K562 (cell line): Measurements from ENCODE around the gene HAAO. TPM values are rescaled to one million over a fixed set of nuclear protein-coding genes. Genes with fewer than 3 reads are reported as not detected.

ENCODE experiments used
- ATAC-seq: fragments of 200-7000 bp; cut with Tn5 transposase; 3 replicates; pipeline ENCODE4 v1.9.1; 2020; ENCODE audit warnings: moderate library complexity
- BruUV-seq: library from RNA; stranded (reverse); fragments of 400-500 nt; replicated peaks from 2 replicates; lab custom pipeline; 2021; lab: Mats Ljungman, UMichigan
- CTCF ChIA-PET: fragments of 300-600 bp; formaldehyde crosslinking; extraction: SDS; loops from one replicate; lab custom pipeline; 2021; ENCODE audit warnings: low intra/inter-chr PET ratio; lab: Yijun Ruan, JAX
- POLR2A ChIA-PET: fragments of 300-600, 350-650 bp; sonication (Branson Sonifier 250); formaldehyde crosslinking; extraction: SDS; loops from one replicate; lab custom pipeline; 2021; ENCODE audit warnings: antibody characterized with exemption, inconsistent platforms; lab: Yijun Ruan, JAX
- DNase-seq, 4 experiments: peaks; one replicate each; pipeline versions ENCODE4 v3.0.0 to v3.0.0-alpha.2; 2011 to 2018; ENCODE audit warnings: low spot score in 3 of 4, mixed read lengths in 3 of 4; ENCODE audit errors: extremely low read depth in 1 of 4
- FAIRE-seq: peaks from 2 replicates; lab custom pipeline; 2011; peaks lifted over from hg19 to GRCh38; lab: Jason Lieb, UNC
- H2AFZ ChIP-seq: 2 replicates; pipeline ENCODE4 v1.6.0; 2011; ENCODE audit warnings: low read depth, low read length, control low read depth, inconsistent platforms
- H3K27ac ChIP-seq: fragments of 200-600 bp; 3 replicates; pipeline ENCODE4 v1.8.0; 2011; ENCODE audit warnings: low read depth, mild to moderate bottlenecking, control low read depth, inconsistent platforms, low read length, moderate library complexity, mixed read lengths; ENCODE audit errors: extremely low read depth
- H3K27me3 ChIP-seq, 2 experiments: fragments of 300-600 bp in 1 of 2; 2 replicates in 1 of 2; 3 replicates in 1 of 2; pipeline versions ENCODE4 v1.6.0 to v1.8.0; 2011; ENCODE audit warnings: inconsistent platforms in 2 of 2, low read length in 2 of 2, mild to moderate bottlenecking in 1 of 2, mixed read lengths in 1 of 2, moderate library complexity in 1 of 2; ENCODE audit not compliant: control insufficient read depth in 2 of 2, insufficient read depth in 2 of 2
- H3K36me3 ChIP-seq: fragments of 300-600 bp; 3 replicates; pipeline ENCODE4 v1.8.0; 2011; ENCODE audit warnings: mild to moderate bottlenecking, low read length, inconsistent platforms; ENCODE audit not compliant: control insufficient read depth, insufficient read depth
- H3K4me1 ChIP-seq, 2 experiments: fragments of 200-600 bp in 1 of 2; replicated peaks in 1 of 2; 2 replicates in 1 of 2; 3 replicates in 1 of 2; pipeline versions ENCODE4 v1.5.1 to v1.8.0; 2011; ENCODE audit warnings: inconsistent platforms in 2 of 2, low read length in 2 of 2, mild to moderate bottlenecking in 1 of 2, mixed read lengths in 1 of 2, moderate library complexity in 1 of 2; ENCODE audit not compliant: control insufficient read depth in 2 of 2, insufficient read depth in 2 of 2
- H3K4me2 ChIP-seq: 2 replicates; pipeline ENCODE4 v1.6.1; 2011; ENCODE audit warnings: low read length, control low read depth, inconsistent platforms, mixed read lengths; ENCODE audit not compliant: insufficient read depth
- H3K4me3 ChIP-seq: fragments of 200-600 bp; sonication (generic), shearing (Covaris generic); 2 replicates; pipeline ENCODE4 v1.5.1; 2016; ENCODE audit warnings: control low read depth, inconsistent platforms
- H3K79me2 ChIP-seq: fragments of 200-600 bp; 3 replicates; pipeline ENCODE4 v1.8.0; 2011; ENCODE audit warnings: low read length, inconsistent platforms; ENCODE audit not compliant: control insufficient read depth, insufficient read depth
- H3K9ac ChIP-seq, 2 experiments: 2 replicates each; pipeline versions ENCODE4 v1.6.0 to v1.6.1; 2011; ENCODE audit warnings: low read depth in 2 of 2, low read length in 2 of 2, control low read depth in 1 of 2, inconsistent platforms in 1 of 2, mild to moderate bottlenecking in 1 of 2, mixed read lengths in 1 of 2; ENCODE audit not compliant: insufficient read depth in 1 of 2
- H3K9me1 ChIP-seq: one replicate; pipeline ENCODE4 v1.6.0; 2011; ENCODE audit warnings: inconsistent platforms, mild to moderate bottlenecking, low read length, moderate library complexity; ENCODE audit not compliant: control insufficient read depth, insufficient read depth
- H3K9me3 ChIP-seq: replicated peaks from 2 replicates; pipeline ENCODE4 v1.5.1; 2011; ENCODE audit warnings: low read depth, low read length, inconsistent platforms; ENCODE audit not compliant: control insufficient read depth, insufficient read depth
- H4K20me1 ChIP-seq: replicated peaks from 2 replicates; pipeline ENCODE4 v1.6.1; 2011; ENCODE audit warnings: low read length, inconsistent platforms, mixed read lengths; ENCODE audit not compliant: control insufficient read depth, insufficient read depth
- ERF ChIP-seq: fragments of 450-650 bp; formaldehyde crosslinking; IDR thresholded peaks from 2 replicates; pipeline ENCODE4 v1.4.0; 2020; ENCODE audit warnings: mild to moderate bottlenecking, mixed read lengths
- GABPB1 ChIP-seq: sonication (generic); formaldehyde crosslinking; IDR thresholded peaks from 2 replicates; pipeline ENCODE4 v1.8.0; 2022; ENCODE audit warnings: mild to moderate bottlenecking, missing genetic modification reagents
- HNRNPLL ChIP-seq: fragments of 200-400 bp; formaldehyde crosslinking; IDR thresholded peaks from 2 replicates; pipeline ENCODE4 v1.6.1; 2017; ENCODE audit warnings: low read length, low read depth, mild to moderate bottlenecking; ENCODE audit not compliant: poor library complexity, severe bottlenecking
- KAT2B ChIP-seq: IDR thresholded peaks from one replicate; pipeline ENCODE4 v1.6.1; 2012; ENCODE audit warnings: low read depth, mild to moderate bottlenecking, control low read depth, inconsistent platforms, low read length, moderate library complexity
- MCM5 ChIP-seq: fragments of 450-650 bp; IDR thresholded peaks from 2 replicates; pipeline ENCODE4 v1.6.1; 2016; ENCODE audit warnings: low read depth
- NCOA1 ChIP-seq: fragments of 450-650 bp; IDR thresholded peaks from 2 replicates; pipeline ENCODE4 v1.6.1; 2016; ENCODE audit warnings: low read depth
- RB1 ChIP-seq: fragments of 450-650 bp; IDR thresholded peaks from 2 replicates; pipeline ENCODE4 v1.6.1; 2017; ENCODE audit warnings: low read depth, mild to moderate bottlenecking
- STAT5B ChIP-seq: fragments of 250-450 bp; sonication (Bioruptor Pico); IDR thresholded peaks from 2 replicates; pipeline ENCODE4 v1.8.0; 2021; ENCODE audit warnings: mild to moderate bottlenecking, inconsistent platforms
- TOE1 ChIP-seq, 2 experiments: fragments of 450-650 bp in 1 of 2; sonication (generic) in 1 of 2; formaldehyde crosslinking in 1 of 2; IDR thresholded peaks; 2 replicates each; pipeline versions ENCODE4 v1.7.1 to v1.8.0; 2016 to 2022; ENCODE audit warnings: borderline replicate concordance in 2 of 2, mild to moderate bottlenecking in 2 of 2, antibody characterized with exemption in 1 of 2, inconsistent platforms in 1 of 2, low read depth in 1 of 2, missing genetic modification reagents in 1 of 2, moderate library complexity in 1 of 2
- ZNF644 ChIP-seq: fragments of 200-800 bp; sonication (Bioruptor generic); IDR thresholded peaks from 2 replicates; pipeline ENCODE4 v1.6.1; 2016; ENCODE audit warnings: low read depth, missing genetic modification characterization, missing compliant biosample characterization
- WGBS: fragments of 100-300 bp; shearing (Covaris generic); methylation state at CpG from one replicate; pipeline ENCODE4 v1.1.6; 2016; ENCODE audit warnings: low coverage, mixed read lengths; ENCODE audit not compliant: insufficient coverage; ENCODE audit errors: missing lambda C conversion rate; 5-methylcytosine and 5-hydroxymethylcytosine counted together
- in situ Hi-C: fragments of 300-500 bp; cut with MboI; formaldehyde crosslinking; loops from 4 replicates; pipeline ENCODE4 v1.15.0; 2018; ENCODE audit warnings: inconsistent platforms, mixed read lengths
- intact Hi-C: fragments of 100-400 bp; cut with micrococcal nuclease; formaldehyde crosslinking; loops from 2 replicates; pipeline ENCODE4 v1.14.2; 2022
- polyA plus RNA-seq, 8 experiments: library from polyadenylated mRNA; depleted of rRNA in 4 of 8; stranded (reverse) in 5 of 8; unstranded in 3 of 8; fragments of >200 nt; fragmentation: Nextera tagmentation in 2 of 8; fragmentation: Illumina TruSeq in 1 of 8; extraction: Ambion mirVana in 2 of 8; extraction: Trizol in 1 of 8; gene quantifications; 2 replicates each; pipeline versions ENCODE4 v1.2.1 to v1.2.3, GENCODE V29; 2011 to 2014; ENCODE audit warnings: inconsistent platforms in 1 of 8, missing spikeins in 1 of 8
- total RNA-seq, 7 experiments: library from RNA; depleted of rRNA in 6 of 7; stranded (reverse); fragments of >200 nt in 6 of 7; fragmentation: Illumina TruSeq in 2 of 7; extraction: Trizol in 2 of 7; gene quantifications; 2 replicates each; pipeline versions ENCODE4 v1.2.1 to v1.2.3, GENCODE V29; 2011 to 2021; ENCODE audit warnings: low replicate concordance in 1 of 7
- TF ChIP-seq, protein P1 (sequence below), 3 experiments: IDR thresholded peaks in 2 of 3; conservative IDR thresholded peaks in 1 of 3; 2 replicates each; pipeline ENCODE4 v1.5.1; 2011 to 2012; ENCODE audit warnings: low read length in 3 of 3, mild to moderate bottlenecking in 3 of 3, control low read depth in 2 of 3, improper control_type of control experiment in 1 of 3, inconsistent platforms in 1 of 3, low read depth in 1 of 3, mixed read lengths in 1 of 3, moderate library complexity in 1 of 3; ENCODE audit not compliant: insufficient read depth in 2 of 3

The HAAO gene
- total and polyA plus RNA-seq, 9 of the 15 experiments (the other 6 are each of a cell fraction or from before 2014, with no cell fraction given), result not detected

GRCh38 chr2:42767080-42767898 lies 25.1 kb downstream of the HAAO start:
- Histone ChIP-seq H3K9me1 (no peaks in the 10 kb centered on the region), H3K79me2 (no peaks in the 10 kb centered on the region), H3K4me1 (peaks cover 0 to 28% of the 10 kb centered on the region in 2 experiments; a peak in 2 of 5 replicates), H3K4me2 (no peak overlapping the region), H4K20me1 (no peaks in the 10 kb centered on the region), H3K9ac (peak overlapping the region in 1 of 2 experiments; percentile 64; a peak in 2 of 4 replicates), H3K27ac (no peak overlapping the region), H3K9me3 (no peaks in the 10 kb centered on the region), H2AFZ (no peak overlapping the region), H3K27me3 (peaks cover 0 to 19% of the 10 kb centered on the region in 2 experiments; a peak in 2 of 5 replicates), H3K36me3 (no peaks in the 10 kb centered on the region), H3K4me3 (no peak overlapping the region)
- no TSS peak for BruUV-seq
- 7% methylated on average over 13 of the region's 16 CpGs for WGBS
- no peak for TF ChIP-seq MCM5
- no peak for TF ChIP-seq ERF (CRISPR knock-in tag)
- TF ChIP-seq STAT5B (CRISPR knock-in tag), result no peak
- no peak for TF ChIP-seq HNRNPLL
- no peak for TF ChIP-seq TOE1 (IDR thresholded peaks at IDR 0.05; ENCODE audit: borderline replicate concordance)
- no peak for TF ChIP-seq TOE1 (CRISPR knock-in tag; IDR thresholded peaks at IDR 0.05; ENCODE audit: borderline replicate concordance, low read depth)
- TF ChIP-seq RB1, result no peak
- no peak for TF ChIP-seq ZNF644
- TF ChIP-seq KAT2B, result no peak
- no peak for TF ChIP-seq GABPB1 (CRISPR knock-in tag)
- TF ChIP-seq NCOA1, result no peak
- TF ChIP-seq, protein P1, sequence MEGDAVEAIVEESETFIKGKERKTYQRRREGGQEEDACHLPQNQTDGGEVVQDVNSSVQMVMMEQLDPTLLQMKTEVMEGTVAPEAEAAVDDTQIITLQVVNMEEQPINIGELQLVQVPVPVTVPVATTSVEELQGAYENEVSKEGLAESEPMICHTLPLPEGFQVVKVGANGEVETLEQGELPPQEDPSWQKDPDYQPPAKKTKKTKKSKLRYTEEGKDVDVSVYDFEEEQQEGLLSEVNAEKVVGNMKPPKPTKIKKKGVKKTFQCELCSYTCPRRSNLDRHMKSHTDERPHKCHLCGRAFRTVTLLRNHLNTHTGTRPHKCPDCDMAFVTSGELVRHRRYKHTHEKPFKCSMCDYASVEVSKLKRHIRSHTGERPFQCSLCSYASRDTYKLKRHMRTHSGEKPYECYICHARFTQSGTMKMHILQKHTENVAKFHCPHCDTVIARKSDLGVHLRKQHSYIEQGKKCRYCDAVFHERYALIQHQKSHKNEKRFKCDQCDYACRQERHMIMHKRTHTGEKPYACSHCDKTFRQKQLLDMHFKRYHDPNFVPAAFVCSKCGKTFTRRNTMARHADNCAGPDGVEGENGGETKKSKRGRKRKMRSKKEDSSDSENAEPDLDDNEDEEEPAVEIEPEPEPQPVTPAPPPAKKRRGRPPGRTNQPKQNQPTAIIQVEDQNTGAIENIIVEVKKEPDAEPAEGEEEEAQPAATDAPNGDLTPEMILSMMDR (IDR thresholded peaks at IDR 0.05 in 2 of 3, conservative IDR thresholded peaks at IDR 0.05 in 1 of 3; ENCODE audit: insufficient read depth in 2 of 3, low read depth in 1 of 3, low read length in 3 of 3), result no peak
- ATAC-seq (no peak), FAIRE-seq (no peak), DNase-seq (no peak)
- ChIA-PET CTCF (interaction anchor here (0.6 kb wide), 1 partner anchor 260 kb away, joined by 3 read pairs; no protein-coding TSS in a partner anchor), POLR2A (interaction anchor here (0.6 kb wide), 1 partner anchor 50 kb away, joined by 3 read pairs; no protein-coding TSS in a partner anchor)
- intact Hi-C loops, result no loop called here
- in situ Hi-C loops, result no loop called here
